Measurements from ENCODE around the gene LRRC41. TPM values are rescaled to one million over a fixed set of nuclear protein-coding genes. Genes with fewer than 3 reads are reported as not detected.

LRRC41 gene
- total and polyA plus RNA-seq, 4 donors: 13.4 to 49.1 (median 44.1) TPM

GRCh38 chr1:46284597-46285564 is 18.5 kb downstream of the LRRC41 start:
- intact Hi-C loops (cut with DNase I): no loop called here
- Histone ChIP-seq H3K4me1 (ENCODE audit: control insufficient read depth in 1 of 2, insufficient read depth in 2 of 2, low read length in 2 of 2) (no peaks in the 10 kb centered on the region), H3K36me3 (ENCODE audit: control insufficient read depth in 1 of 2, insufficient read depth in 2 of 2, low read length in 1 of 2) (peaks cover 8 to 10% of the 10 kb centered on the region in 2 donors), H3K27ac (ENCODE audit: low read depth in 1 of 2, low read length in 2 of 2) (no peak overlapping the region), H3K4me3 (ENCODE audit: low read length in 2 of 2) (no peak overlapping the region), H3K27me3 (ENCODE audit: control insufficient read depth in 1 of 2, insufficient read depth in 2 of 2, low read length in 1 of 2) (no peaks in the 10 kb centered on the region), H3K9me3 (ENCODE audit: control insufficient read depth, low read length) (no peaks in the 10 kb centered on the region)
- ATAC-seq (ENCODE audit: low FRiP score): no peak
- WGBS, 2 donors: 78 to 82% methylated on average over 3 of the region's 3 CpGs
- no peak for DNase-seq

- no peaks in the 10 kb centered on the region for H3K9me3 ChIP-seq (ENCODE audit: control insufficient read depth, low read length)
- 71 to 72% methylated on average over 1 of the region's 1 CpG for WGBS, 2 donors
- peaks cover 8 to 10% of the 10 kb centered on the region in 2 donors for H3K36me3 ChIP-seq (ENCODE audit: control insufficient read depth in 1 of 2, insufficient read depth in 2 of 2, low read length in 1 of 2)
- no peaks in the 10 kb centered on the region for H3K4me1 ChIP-seq (ENCODE audit: control insufficient read depth in 1 of 2, insufficient read depth in 2 of 2, low read length in 2 of 2)
- DNase-seq: no peak
- H3K27me3 ChIP-seq (ENCODE audit: control insufficient read depth in 1 of 2, insufficient read depth in 2 of 2, low read length in 1 of 2): no peaks in the 10 kb centered on the region
- no peak for ATAC-seq (ENCODE audit: low FRiP score)
- H3K4me3 ChIP-seq (ENCODE audit: low read length in 2 of 2): no peak overlapping the region
- H3K27ac ChIP-seq (ENCODE audit: low read depth in 1 of 2, low read length in 2 of 2): no peak overlapping the region
- intact Hi-C loops (cut with DNase I): no loop called here
Observed at GRCh38 chr1:46284058-46284457, 19.4 kb downstream of the LRRC41 start.

GRCh38 chr1:46281021-46281420 is 22.4 kb downstream of the LRRC41 start:
- no peak overlapping the region for H3K4me3 ChIP-seq (ENCODE audit: low read length in 2 of 2)
- intact Hi-C loops (cut with DNase I): no loop called here
- peaks cover 3 to 13% of the 10 kb centered on the region in 2 donors for H3K36me3 ChIP-seq (ENCODE audit: control insufficient read depth in 1 of 2, insufficient read depth in 2 of 2, low read length in 1 of 2)
- H3K27ac ChIP-seq (ENCODE audit: low read depth in 1 of 2, low read length in 2 of 2): no peak overlapping the region
- H3K9me3 ChIP-seq (ENCODE audit: control insufficient read depth, low read length): no peaks in the 10 kb centered on the region
- H3K27me3 ChIP-seq (ENCODE audit: control insufficient read depth in 1 of 2, insufficient read depth in 2 of 2, low read length in 1 of 2): no peaks in the 10 kb centered on the region
- 88 to 95% methylated on average over 14 of the region's 14 CpGs for WGBS, 2 donors
- H3K4me1 ChIP-seq (ENCODE audit: control insufficient read depth in 1 of 2, insufficient read depth in 2 of 2, low read length in 2 of 2): no peaks in the 10 kb centered on the region
- DNase-seq (no peak), ATAC-seq (ENCODE audit: low FRiP score) (no peak)

DNA sequence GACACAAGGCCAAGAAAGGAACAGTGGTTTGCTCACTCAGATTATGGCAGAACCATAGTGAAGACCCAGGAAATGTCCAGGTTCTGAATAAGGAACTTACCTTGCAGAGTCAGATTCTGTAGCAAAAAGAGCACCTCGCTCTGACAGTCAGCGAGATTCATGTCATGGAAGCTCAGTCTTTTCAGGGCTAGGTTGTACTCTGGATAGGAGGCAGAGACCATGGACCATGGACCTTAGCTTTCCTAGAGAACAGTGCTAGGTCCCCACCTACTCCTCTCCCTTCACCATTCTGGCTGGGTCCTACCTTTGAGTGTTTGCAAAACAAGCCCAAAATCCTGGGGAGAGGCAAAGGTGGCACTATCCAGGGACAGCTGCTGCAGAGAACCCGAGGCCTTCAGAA is 23.3 kb downstream of the LRRC41 start:
- Histone ChIP-seq H3K4me1 (ENCODE audit: control insufficient read depth in 1 of 2, insufficient read depth in 2 of 2, low read length in 2 of 2) (no peaks in the 10 kb centered on the region), H3K4me3 (ENCODE audit: low read length in 2 of 2) (no peak overlapping the region), H3K27me3 (ENCODE audit: control insufficient read depth in 1 of 2, insufficient read depth in 2 of 2, low read length in 1 of 2) (no peaks in the 10 kb centered on the region), H3K9me3 (ENCODE audit: control insufficient read depth, low read length) (no peaks in the 10 kb centered on the region), H3K27ac (ENCODE audit: low read depth in 1 of 2, low read length in 2 of 2) (no peak overlapping the region), H3K36me3 (ENCODE audit: control insufficient read depth in 1 of 2, insufficient read depth in 2 of 2, low read length in 1 of 2) (peaks cover 3 to 8% of the 10 kb centered on the region in 2 donors)
- 92 to 96% methylated on average over 3 of the region's 3 CpGs for WGBS, 2 donors
- ATAC-seq (ENCODE audit: low FRiP score): peak; percentile 27
- intact Hi-C loops (cut with DNase I): no loop called here
- DNase-seq: no peak

- Histone ChIP-seq H3K27me3 (ENCODE audit: control insufficient read depth in 1 of 2, insufficient read depth in 2 of 2, low read length in 1 of 2) (no peaks in the 10 kb centered on the region), H3K4me1 (ENCODE audit: control insufficient read depth in 1 of 2, insufficient read depth in 2 of 2, low read length in 2 of 2) (no peaks in the 10 kb centered on the region), H3K4me3 (ENCODE audit: low read length in 2 of 2) (no peak overlapping the region), H3K27ac (ENCODE audit: low read depth in 1 of 2, low read length in 2 of 2) (no peak overlapping the region), H3K36me3 (ENCODE audit: control insufficient read depth in 1 of 2, insufficient read depth in 2 of 2, low read length in 1 of 2) (peaks cover 0 to 7% of the 10 kb centered on the region in 2 donors), H3K9me3 (ENCODE audit: control insufficient read depth, low read length) (no peaks in the 10 kb centered on the region)
- ATAC-seq (ENCODE audit: low FRiP score): no peak
- 81 to 84% methylated on average over 12 of the region's 12 CpGs for WGBS, 2 donors
- intact Hi-C loops (cut with DNase I): no loop called here
- no peak for DNase-seq
Observed at GRCh38 chr1:46278807-46279206, 24.6 kb downstream of the LRRC41 start.

DNA sequence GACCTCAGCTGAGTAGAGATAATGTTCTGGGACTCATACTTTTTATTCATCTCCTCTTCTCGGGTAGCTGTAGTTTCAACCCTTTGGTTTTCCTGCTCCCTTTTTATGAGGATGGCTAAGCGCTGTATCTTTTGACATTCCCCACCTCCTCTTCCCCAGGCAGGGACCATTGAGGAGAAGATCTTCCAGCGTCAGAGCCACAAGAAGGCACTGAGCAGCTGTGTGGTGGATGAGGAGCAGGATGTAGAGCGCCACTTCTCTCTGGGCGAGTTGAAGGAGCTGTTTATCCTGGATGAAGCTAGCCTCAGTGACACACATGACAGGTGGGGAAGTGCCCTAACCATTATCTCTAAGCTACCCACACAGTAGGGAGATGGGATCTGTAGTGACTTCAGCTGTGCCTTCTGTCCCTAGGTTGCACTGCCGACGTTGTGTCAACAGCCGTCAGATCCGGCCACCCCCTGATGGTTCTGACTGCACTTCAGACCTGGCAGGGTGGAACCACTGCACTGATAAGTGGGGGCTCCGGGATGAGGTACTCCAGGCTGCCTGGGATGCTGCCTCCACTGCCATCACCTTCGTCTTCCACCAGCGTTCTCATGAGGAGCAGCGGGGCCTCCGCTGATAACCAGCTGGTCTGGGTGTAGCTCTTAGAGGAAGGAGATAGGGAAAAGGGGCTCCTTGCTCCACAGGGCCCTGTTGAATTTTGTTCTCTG is 25.6 kb downstream of the LRRC41 start:
- intact Hi-C loops (cut with DNase I): no loop called here
- Histone ChIP-seq H3K27me3 (ENCODE audit: control insufficient read depth in 1 of 2, insufficient read depth in 2 of 2, low read length in 1 of 2) (no peaks in the 10 kb centered on the region), H3K27ac (ENCODE audit: low read depth in 1 of 2, low read length in 2 of 2) (no peak overlapping the region), H3K4me3 (ENCODE audit: low read length in 2 of 2) (no peak overlapping the region), H3K4me1 (ENCODE audit: control insufficient read depth in 1 of 2, insufficient read depth in 2 of 2, low read length in 2 of 2) (no peaks in the 10 kb centered on the region), H3K9me3 (ENCODE audit: control insufficient read depth, low read length) (no peaks in the 10 kb centered on the region), H3K36me3 (ENCODE audit: control insufficient read depth in 1 of 2, insufficient read depth in 2 of 2, low read length in 1 of 2) (peaks cover 0 to 7% of the 10 kb centered on the region in 2 donors)
- 80 to 82% methylated on average over 14 of the region's 14 CpGs for WGBS, 2 donors
- ATAC-seq (ENCODE audit: low FRiP score) (no peak), DNase-seq (no peak)

DNA sequence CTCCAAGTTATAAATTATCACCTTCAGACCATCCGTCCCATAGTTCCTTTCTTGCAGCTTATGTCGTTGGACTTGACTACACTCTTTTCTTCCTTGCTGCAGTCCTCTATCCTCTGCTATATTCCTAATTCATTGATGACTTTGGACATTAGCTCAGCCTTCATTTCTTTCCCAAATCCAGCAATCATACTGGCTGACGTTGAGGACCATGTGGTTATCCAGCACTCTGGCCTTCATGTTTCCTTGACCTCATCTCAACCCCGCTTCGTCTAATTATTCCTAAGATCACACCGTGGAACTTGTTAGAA is 28.4 kb downstream of the LRRC41 start:
- peaks cover 0 to 4% of the 10 kb centered on the region in 2 donors for H3K36me3 ChIP-seq (ENCODE audit: control insufficient read depth in 1 of 2, insufficient read depth in 2 of 2, low read length in 1 of 2)
- no peak for ATAC-seq (ENCODE audit: low FRiP score)
- no peak overlapping the region for H3K27ac ChIP-seq (ENCODE audit: low read depth in 1 of 2, low read length in 2 of 2)
- no peaks in the 10 kb centered on the region for H3K9me3 ChIP-seq (ENCODE audit: control insufficient read depth, low read length)
- H3K4me3 ChIP-seq (ENCODE audit: low read length in 2 of 2): no peak overlapping the region
- intact Hi-C loops (cut with DNase I): no loop called here
- no peaks in the 10 kb centered on the region for H3K27me3 ChIP-seq (ENCODE audit: control insufficient read depth in 1 of 2, insufficient read depth in 2 of 2, low read length in 1 of 2)
- no peak for DNase-seq
- H3K4me1 ChIP-seq (ENCODE audit: control insufficient read depth in 1 of 2, insufficient read depth in 2 of 2, low read length in 2 of 2): no peaks in the 10 kb centered on the region
- 89 to 91% methylated on average over 6 of the region's 6 CpGs for WGBS, 2 donors

- WGBS, 2 donors: 97 to 100% methylated on average over 6 of the region's 6 CpGs
- H3K36me3 ChIP-seq (ENCODE audit: control insufficient read depth in 1 of 2, insufficient read depth in 2 of 2, low read length in 1 of 2): peaks cover 0 to 3% of the 10 kb centered on the region in 2 donors
- no peak overlapping the region for H3K4me3 ChIP-seq (ENCODE audit: low read length in 2 of 2)
- intact Hi-C loops (cut with DNase I): no loop called here
- no peaks in the 10 kb centered on the region for H3K27me3 ChIP-seq (ENCODE audit: control insufficient read depth in 1 of 2, insufficient read depth in 2 of 2, low read length in 1 of 2)
- no peaks in the 10 kb centered on the region for H3K4me1 ChIP-seq (ENCODE audit: control insufficient read depth in 1 of 2, insufficient read depth in 2 of 2, low read length in 2 of 2)
- DNase-seq (no peak), ATAC-seq (ENCODE audit: low FRiP score) (no peak)
- no peak overlapping the region for H3K27ac ChIP-seq (ENCODE audit: low read depth in 1 of 2, low read length in 2 of 2)
- no peaks in the 10 kb centered on the region for H3K9me3 ChIP-seq (ENCODE audit: control insufficient read depth, low read length)
Observed at GRCh38 chr1:46274225-46275029, 29.0 kb downstream of the LRRC41 start.

Data from aorta (tissue), 5 donors.